Kidney capillary endothelial cell (primary cell): ENCODE results near the gene KCNV2.

Experiments
- DNase-seq: peaks from one replicate; pipeline ENCODE4 v3.0.0-alpha.2; 2018; ENCODE audit warnings: low spot score

Gene KCNV2

GRCh38 chr9:2758898-2759510 lies 41.7 kb downstream of the KCNV2 start:
- DNase-seq: no peak

GRCh38 chr9:2761424-2761823 lies 44.1 kb downstream of the KCNV2 start:
- no peak for DNase-seq

- DNase-seq: no peak
Measured at GRCh38 chr9:2764353-2764752, 47.0 kb downstream of the KCNV2 start.

DNA sequence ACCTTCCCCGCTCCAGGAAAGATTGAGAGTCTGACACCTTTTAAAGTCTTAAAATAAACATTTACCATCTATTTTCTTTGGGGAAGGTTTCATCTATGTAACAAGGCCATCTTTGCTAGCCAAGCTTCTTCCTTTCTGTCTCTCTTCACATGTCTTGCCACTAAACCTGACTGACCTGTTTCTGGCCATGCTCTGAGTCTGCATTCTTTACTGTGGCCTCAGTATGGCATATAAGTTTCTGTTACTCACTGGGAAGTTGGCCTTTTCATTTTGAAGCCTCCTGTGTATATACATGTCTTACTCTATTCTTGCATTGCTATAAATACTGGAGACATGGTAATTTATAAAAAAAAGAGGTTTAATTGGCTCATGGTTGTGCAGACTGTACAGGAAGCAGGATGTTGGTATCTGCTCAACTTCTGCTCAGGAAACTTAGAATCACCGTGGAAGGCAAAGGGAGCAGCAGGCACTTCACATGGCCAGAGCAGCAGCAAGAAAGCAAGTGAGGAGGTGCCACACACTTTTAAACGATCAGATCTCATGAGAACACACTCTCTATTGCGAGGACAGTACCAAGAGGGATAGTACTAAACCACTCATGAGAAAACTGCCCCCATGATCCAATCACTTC lies 48.1 kb downstream of the KCNV2 start:
- no peak for DNase-seq

DNA sequence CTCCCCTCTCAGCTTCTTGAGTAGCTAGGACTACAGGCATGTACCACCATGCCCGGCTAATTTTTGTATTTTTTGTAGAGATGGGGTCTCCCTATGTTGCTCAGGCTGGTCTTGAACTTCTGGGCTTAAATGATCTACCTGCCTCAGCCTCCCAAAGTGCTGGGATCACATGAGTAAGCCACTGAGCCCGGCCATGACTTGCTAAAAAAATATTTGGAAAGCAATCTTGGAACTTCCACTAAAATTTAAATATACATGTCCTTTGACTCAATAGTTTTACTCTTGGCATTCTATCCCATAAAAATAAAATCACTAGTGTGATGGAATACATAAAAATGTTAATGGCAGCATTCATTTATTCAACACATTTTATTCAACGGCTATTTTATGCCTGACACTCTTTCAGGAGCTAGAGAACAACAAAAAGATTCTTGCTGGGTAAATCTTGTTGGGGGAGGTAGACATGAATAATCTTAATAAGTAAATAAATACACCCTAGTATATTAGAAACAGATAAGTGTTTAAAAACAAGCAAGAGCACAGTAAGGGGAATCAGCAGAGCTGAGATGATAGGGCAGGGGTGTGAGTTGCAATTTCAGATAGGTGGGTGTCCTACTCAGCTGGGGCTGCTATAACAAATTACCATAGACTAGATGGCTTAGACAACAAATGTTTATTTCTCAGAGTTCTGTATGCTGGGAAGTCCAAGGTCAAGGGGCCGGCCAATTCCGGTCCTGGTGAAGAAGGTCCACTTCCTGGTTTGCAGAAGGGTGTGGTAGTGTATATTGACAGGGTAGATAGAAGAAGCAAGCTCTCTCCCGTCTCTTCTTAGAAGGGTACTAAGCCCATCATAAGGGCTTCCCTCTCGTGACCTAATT lies 50.7 kb downstream of the KCNV2 start:
- DNase-seq: no peak

GRCh38 chr9:2771087-2771486 lies 53.8 kb downstream of the KCNV2 start:
- no peak for DNase-seq

DNA sequence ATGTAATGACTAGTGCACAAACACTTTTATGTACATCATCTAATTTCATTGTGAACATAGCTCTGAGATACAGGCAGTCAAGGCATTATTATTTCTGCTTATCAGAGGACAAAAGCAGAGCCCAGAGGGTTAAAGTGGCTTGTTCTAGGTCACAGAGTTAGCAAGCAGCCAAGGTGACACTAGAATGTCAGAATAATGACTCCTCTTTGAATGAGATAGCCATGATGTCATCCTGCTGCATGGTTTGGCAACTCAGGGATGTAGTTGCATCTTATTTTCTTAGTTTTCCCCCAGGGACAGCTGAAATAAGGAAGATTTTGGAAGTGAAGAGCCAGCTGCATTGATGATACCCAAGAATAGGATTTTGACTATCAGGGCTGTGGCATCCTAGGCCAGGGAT lies 54.4 kb downstream of the KCNV2 start:
- DNase-seq: no peak

- no peak for DNase-seq
Measured at GRCh38 chr9:2777454-2777853, 60.1 kb downstream of the KCNV2 start.

GRCh38 chr9:2778816-2779215 lies 61.5 kb downstream of the KCNV2 start:
- DNase-seq: no peak
